GM18508 (cell line): ENCODE results near the gene CPVL.

ENCODE experiments used
- ATAC-seq: cut with Tn5 transposase; IDR thresholded peaks from one replicate; pipeline ENCODE4 v1.9.1; 2021; ENCODE audit warnings: moderate number of reproducible peaks; ENCODE audit not compliant: insufficient read depth, unreplicated experiment

The CPVL gene

DNA sequence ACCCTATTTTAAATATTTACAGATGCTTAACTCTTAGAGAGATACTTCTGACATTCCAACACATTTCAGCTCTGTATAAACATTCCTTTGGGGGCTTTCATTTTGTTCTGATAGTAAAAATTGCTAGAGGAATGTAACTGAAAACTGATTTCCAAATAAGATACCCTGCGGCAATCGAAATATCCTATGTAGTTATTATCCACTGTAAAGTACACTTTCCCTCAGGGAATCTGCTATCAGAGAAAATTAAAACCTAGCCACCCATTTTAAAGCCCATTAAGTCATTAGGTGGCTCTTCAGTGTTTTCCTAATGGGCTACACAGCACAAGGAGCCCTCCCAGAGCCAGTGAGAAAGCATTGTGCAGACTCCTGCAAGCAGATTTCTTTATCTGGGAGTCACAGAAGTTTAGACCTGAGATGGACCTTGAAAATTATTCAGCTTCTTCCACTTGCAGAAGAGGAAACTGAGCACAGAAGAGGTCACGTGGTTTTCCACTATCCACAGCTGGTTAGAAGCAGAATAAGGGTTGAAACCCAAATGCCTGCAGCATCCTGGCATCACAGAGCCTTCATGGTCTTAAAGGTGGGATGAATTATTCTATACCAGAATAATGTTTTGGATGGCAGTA is 12.6 kb upstream of the CPVL start:
- no peak for ATAC-seq

- no peak for ATAC-seq
Measured at GRCh38 chr7:29156907-29157452, 10.6 kb upstream of the CPVL start.

DNA sequence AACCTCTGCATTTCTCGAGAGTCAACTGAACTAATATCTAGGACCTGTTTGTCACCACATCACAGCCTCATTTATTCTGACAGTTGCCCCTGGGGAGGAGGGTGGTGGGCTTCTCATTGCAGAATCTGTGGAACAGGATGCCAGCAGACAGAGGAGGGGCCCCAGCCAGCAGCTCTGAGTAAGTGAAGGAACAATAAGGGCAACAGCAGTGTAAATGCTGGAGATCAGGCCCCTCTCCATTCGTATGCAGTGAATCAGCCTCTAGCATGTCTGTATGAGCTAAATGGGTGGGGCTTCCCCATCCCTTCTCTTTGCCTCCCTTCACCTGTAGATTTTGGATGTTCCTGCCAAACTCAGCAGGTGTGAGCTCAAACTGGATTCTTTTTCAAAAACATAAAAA is 7.7 kb upstream of the CPVL start:
- ATAC-seq = no peak

DNA sequence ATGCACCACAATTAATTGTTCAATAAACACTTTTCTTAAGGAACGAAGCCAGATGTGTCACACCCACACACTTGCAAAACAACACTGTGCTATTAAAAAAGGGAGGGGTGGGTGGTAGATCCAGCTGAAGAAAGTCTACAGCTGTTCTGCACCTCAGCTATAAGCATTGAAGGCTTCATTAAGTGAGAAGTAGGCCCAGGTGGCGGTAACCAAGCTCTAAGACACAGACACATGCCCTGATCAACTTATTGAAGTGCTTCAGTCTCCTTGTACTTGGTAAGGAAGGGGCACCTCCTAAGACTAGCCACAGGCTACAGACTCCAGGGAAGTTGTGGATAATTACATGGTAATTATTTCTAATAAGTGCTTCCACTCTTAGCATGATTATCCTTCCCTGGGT is 4.5 kb upstream of the CPVL start:
- no peak for ATAC-seq

GRCh38 chr7:29149036-29149435 is 2.7 kb upstream of the CPVL start:
- ATAC-seq = no peak

- ATAC-seq = no peak
Measured at GRCh38 chr7:29147821-29148220, 1.5 kb upstream of the CPVL start.

DNA sequence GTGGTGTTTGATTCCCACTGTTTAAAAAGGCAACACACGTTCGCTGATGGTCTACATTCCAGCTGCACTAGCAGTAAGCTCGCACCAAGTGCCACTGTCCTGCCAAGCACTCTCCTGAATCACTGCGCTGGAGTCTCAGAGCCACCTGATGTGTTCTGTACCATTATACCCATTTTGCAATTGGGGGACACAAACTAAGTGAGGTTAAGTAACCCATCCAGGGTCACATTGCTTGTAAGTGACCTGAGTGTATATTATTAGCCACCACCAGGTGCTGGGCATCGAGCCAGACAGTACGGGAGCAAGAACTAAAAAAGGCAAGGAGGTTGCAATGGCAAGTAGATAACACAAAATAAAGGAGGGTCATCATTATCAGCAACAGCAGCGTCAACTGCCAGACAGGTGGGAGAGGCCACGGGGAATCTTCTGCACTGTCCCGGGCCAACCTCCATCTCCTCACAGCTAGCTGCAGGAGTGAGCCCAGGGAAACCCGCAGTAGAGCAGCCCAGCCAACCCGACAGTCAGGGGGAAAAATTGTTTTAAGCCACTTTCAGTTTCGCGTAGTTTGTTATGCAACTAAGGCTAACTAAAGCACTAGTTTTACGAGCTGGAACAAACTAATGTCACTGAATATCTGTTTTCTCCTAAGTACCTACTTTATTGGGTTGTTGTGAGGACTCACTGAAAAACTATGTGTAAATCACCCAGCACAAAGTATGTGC is 712 bp upstream of the CPVL start:
- no peak for ATAC-seq

DNA sequence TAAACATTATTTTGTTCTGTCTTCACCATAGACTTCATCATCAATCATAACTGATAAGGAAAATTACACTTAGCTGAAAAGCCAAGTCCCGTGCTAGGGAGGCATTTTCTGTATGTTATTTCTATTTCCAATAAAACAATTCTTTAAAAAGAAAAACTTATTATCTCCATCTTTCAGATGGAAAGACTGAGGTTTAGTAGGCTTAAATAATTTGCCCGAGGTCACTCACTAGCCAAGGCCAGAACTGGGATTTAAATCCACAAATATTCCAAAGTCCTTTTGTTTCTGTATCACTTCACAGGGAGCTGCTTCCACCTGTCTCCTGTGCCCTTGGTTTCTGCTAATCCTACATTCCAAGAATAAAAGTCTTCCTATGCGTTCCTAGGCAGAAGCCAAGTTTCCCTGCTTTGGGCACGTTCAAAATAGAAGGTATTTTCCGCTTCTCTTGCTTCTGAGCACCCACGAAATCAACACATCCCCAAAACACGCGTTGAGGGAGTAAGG is 732 bp downstream of the CPVL start:
- ATAC-seq = no peak

DNA sequence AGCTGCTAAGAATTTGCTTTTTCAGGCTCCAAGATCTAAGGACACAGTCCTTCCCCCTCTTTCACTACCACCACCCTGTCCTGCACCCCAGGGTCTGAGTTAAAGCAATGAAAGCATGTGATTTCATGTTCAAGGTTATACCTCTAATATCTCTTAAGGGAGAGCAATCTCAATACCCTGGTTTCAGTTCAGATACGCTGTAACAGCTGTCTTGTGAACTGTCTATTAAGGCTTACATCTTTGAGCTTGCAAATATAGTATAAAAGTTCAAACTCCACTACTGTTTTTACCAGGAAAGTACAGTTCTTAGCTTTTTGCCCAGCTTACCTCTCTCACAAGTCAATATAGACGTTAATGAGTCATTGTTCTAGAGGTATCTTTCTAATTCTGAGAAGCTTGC is 2.6 kb downstream of the CPVL start:
- no peak for ATAC-seq

GRCh38 chr7:29142021-29142727 is 4.2 kb downstream of the CPVL start:
- ATAC-seq = no peak

GRCh38 chr7:29140873-29141468 is 5.4 kb downstream of the CPVL start:
- ATAC-seq = no peak

GRCh38 chr7:29139796-29140195 is 6.5 kb downstream of the CPVL start:
- ATAC-seq = no peak

- no peak for ATAC-seq
Measured at GRCh38 chr7:29139191-29139590, 7.1 kb downstream of the CPVL start.

DNA sequence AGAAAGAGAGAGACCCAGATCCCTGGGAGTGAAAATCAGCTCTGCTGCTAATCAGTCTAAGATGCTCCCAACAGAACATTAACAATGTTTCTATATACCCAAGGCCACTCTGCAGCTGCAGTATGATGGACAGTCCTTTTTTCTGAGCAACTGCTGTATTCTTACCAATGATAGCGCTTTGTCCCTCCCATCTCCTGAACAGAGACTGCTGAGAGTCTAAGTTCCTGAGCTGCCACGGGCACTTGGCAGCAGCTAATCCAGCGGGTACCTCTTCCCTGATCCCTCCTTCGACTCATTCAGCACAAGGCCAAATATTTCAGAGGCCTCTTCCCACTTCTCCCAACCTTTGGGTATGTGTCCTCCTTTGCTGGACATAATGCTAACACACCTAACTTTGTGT is 7.7 kb downstream of the CPVL start:
- ATAC-seq = no peak

- no peak for ATAC-seq
Measured at GRCh38 chr7:29135846-29136245, 10.5 kb downstream of the CPVL start.

GRCh38 chr7:29132980-29133379 is 13.4 kb downstream of the CPVL start:
- ATAC-seq = no peak

DNA sequence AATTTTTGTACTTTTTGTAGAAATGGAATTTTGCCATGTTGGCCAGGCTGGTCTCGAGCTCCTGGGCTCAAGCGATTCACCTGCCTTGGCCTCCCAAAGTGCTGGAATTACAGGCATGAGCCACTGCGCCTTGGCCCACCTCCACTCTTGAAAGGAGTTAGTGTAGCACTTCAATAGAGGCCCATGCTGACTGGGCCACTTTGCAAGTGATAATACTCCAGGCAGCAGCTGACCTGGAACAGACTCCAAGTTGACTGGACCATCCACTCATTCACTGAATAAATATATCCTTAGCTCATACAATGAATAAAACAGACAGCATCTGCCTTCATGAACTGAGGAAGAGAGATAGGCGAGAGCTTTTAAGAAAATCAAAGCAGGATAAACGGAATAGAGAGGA is 14.7 kb downstream of the CPVL start:
- ATAC-seq = no peak

GRCh38 chr7:29130096-29130495 is 16.2 kb downstream of the CPVL start:
- ATAC-seq = no peak

- no peak for ATAC-seq
Measured at GRCh38 chr7:29127527-29127926, 18.8 kb downstream of the CPVL start.

DNA sequence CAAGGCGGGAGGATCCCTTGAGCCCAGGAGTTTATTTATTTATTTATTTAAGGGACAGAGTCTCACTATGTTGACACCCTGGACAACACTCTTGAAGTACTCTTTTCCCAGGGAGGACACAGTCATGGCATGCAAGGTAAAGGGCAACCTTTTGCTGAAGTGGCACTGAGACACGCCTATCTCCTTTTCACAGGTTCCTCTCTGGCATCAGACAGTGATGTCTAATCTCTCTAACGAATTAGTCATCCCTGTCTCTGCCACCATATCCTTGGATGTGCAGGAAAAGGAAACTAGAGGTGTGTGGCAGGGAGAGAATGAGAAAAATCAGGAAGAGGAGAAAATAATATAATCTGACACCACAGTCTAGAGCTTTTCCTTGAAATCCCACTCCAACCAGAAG is 19.5 kb downstream of the CPVL start:
- no peak for ATAC-seq
